Mucosa of gallbladder (tissue), 1 donor: ENCODE data around the gene ZNF574. TPM values are rescaled to one million over a fixed set of nuclear protein-coding genes. Genes with fewer than 3 reads are reported as not detected.

Source experiments
- DNase-seq: peaks from one replicate; pipeline ENCODE4 v3.0.0-alpha.2; 2020; ENCODE audit warnings: low spot score
- total RNA-seq: library from RNA; stranded (reverse); gene quantifications from one replicate; pipeline ENCODE4 v1.2.1, GENCODE V29; 2021
- donor health status: DM: no; HTN: no; CAD: no.

ZNF574 gene
- total RNA-seq, 1 donor from 2014 or later, result 17.1 TPM

- DNase-seq, result no peak
Observed at GRCh38 chr19:42080764-42081375, 4.9 kb downstream of the ZNF574 start.

- no peak for DNase-seq
Observed at GRCh38 chr19:42081584-42082203, 5.7 kb downstream of the ZNF574 start.

GRCh38 chr19:42083537-42083936 is 7.6 kb downstream of the ZNF574 start:
- DNase-seq, result no peak

DNA sequence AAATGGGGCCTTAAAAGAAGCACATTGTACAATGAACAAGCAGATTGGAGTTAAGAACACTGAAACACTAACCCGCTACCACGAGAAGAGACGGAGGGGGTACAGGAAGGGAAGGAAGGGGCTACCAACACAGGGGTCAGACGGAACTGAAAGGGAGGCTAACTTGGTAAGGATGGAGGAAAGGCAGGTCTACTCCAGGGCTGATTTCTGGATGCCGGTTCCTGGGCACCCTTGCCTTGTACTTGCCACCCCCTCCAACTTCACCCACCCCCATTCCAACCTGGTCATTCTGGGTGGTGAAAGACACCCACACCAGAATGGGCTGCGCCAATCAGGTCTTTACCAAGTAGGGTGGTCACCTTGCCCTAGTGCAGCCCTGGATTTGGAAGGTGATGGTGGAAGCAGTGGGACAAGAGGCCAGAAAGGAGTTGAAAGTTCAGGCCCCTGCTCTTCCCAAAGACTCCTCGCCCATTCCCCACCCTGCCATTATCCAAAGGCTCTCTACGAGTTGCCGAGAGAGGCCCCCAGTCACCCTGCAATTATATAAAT is 10.3 kb downstream of the ZNF574 start:
- no peak for DNase-seq

- no peak for DNase-seq
Observed at GRCh38 chr19:42086770-42087550, 11.0 kb downstream of the ZNF574 start.

- no peak for DNase-seq
Observed at GRCh38 chr19:42088471-42089190, 12.7 kb downstream of the ZNF574 start.

DNA sequence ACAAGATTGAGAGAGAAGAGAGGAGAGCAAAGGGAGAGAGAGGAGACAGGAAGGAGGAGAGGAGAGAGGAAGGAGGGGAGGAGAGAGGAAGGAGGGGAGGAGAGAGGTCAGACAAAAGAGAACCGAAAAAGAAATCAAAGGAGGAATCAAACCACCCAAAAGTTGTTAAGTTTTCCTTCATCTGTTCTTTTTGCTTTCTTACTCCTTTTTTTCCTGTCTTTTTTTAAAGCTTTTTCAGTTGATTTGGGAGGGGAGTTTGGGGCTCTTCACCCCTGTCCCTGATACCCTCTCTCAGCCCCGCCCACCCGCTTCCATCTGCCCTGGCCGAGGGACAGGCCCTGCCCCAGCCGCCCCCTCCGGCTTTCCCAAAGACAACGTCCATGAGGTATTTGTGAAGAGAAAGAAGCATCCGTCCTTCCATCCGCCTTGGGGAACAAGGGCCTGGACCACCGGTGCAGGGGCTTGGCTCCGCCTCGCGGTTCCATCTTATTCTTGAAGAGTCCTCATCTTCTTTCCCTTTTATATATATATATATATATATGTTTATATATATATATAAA is 13.3 kb downstream of the ZNF574 start:
- no peak for DNase-seq

DNA sequence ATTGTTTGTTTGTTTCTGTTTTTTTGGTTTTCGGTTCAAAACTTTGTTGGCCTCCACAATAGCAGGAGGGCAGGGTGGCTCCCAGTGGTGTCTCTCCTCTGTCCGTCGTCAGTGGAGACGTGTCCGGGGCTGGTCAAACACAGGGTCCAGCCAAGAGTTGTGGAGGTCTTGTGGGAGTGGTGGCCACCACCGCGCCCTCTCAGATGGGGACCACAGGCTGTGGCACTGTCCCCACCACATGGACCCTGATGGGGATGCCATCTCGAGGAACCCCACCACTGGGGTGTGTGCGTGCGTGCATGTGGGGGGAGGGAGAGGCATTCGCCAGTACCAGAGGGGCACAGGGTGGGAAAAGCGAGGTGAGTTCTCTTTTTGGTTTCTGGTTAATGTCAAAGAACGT is 13.8 kb downstream of the ZNF574 start:
- no peak for DNase-seq

DNA sequence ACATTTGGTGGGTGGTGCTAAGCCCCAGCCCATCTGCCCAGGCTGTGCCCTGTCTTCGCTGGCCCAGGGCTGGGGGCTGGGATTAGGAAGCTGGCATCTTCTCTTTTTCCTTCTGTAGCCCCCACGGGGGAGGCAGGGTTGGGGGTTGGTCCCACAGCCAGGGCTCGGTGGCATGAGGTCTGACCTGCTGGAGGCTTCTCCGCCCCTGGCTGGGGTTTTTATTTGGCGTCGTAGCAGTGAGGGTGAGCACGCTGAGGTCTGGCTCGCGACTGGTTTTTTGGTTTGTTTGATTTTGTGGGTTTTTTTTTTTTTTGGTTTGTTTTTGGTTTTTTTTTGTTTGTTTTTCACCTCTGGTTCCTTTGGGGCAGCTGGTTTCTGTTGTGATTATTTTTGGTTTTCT is 14.7 kb downstream of the ZNF574 start:
- no peak for DNase-seq

- DNase-seq, result no peak
Observed at GRCh38 chr19:42091300-42091699, 15.3 kb downstream of the ZNF574 start.

DNA sequence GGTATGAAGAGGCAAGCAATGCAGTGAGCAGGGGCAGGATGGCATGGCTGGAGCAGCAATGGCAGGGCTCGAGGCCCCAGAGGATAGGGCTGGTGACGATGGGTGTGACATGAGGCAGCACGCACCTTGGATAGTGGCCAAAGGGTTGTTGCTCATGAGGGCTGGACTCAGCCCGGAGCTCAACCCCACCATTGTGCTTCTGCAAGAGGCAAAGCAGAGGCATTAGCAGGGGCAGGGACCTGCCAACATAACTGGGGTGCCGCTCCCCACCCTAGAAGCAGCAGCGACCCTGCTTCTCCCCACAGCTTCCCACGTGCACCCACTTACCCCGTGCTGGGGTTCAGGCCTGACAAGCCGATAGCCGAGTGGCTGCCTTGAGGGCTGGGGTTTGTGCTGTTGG is 15.8 kb downstream of the ZNF574 start:
- DNase-seq, result no peak

DNA sequence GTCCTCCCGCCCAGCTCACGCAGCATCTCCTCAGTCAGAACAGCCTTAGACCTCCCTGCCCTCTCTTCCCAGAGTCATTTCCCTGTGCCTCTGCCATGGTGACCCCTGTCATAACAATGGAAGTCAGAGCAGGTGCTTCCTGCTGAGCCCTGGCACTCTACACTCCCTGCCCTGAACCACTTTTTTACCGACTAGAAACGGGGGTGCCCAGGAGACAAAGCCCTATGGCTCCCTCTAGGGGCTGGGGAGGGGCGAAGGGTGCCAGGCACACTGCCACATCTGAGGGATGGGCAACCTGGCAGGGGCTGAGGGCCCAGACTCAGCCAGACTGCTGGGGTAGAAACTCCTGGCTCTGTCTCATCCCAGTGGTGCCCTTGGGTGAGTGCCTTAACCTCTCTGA is 16.4 kb downstream of the ZNF574 start:
- DNase-seq, result no peak

DNA sequence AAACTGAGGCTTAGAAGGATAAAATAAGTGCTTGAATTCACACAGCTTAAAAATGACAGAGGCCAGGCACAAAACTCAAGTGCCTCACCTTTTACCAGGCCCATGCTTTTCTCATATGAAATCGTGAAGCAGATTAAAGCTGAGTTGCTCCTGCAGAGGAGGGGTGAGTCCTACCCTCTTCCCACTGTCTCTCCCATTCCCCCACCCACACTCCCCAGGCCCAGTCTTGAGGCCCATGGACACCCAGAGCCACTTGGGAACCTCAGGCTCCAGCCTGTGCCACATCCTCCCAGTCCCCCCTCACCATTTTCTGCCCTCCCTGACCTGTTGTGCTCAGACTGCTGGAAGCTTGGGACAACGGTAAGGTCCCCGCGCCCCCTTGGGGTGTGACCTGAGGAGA is 17.5 kb downstream of the ZNF574 start:
- no peak for DNase-seq

- no peak for DNase-seq
Observed at GRCh38 chr19:42093926-42094325, 18.0 kb downstream of the ZNF574 start.

- no peak for DNase-seq
Observed at GRCh38 chr19:42095142-42095813, 19.3 kb downstream of the ZNF574 start.

- no peak for DNase-seq
Observed at GRCh38 chr19:42095814-42096230, 19.9 kb downstream of the ZNF574 start.

GRCh38 chr19:42096255-42096837 is 20.4 kb downstream of the ZNF574 start:
- DNase-seq, result no peak

GRCh38 chr19:42097461-42097860 is 21.5 kb downstream of the ZNF574 start:
- DNase-seq, result no peak

GRCh38 chr19:42098781-42099180 is 22.8 kb downstream of the ZNF574 start:
- no peak for DNase-seq

DNA sequence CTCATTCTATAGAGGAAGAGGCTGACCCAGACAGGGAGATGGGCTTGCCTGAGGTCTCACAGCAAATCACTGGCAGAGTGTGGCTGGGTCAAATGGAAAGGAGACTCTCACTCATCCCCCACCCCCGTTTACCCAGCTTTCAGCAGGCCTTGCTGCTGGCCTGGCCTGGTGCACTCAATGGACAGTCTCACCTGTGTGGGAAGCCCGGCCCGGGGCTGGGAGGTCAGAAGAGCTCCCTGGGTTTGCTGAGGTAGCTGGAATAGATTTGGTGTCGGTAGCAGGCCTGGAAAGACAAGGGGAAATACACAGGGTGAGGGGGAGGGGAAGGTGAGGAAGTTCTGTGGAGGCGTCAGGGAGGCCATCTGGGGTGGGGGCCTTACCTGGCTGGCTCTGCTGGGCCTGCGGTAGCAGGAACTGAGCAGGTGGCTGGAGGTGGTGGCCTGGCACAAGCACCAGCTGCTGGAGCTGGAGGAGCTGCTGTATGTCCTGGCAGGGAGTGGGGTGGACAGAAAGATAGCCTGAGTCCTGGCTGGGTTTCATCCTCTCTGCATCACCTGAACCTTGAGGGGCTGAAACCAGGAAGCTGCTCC is 23.5 kb downstream of the ZNF574 start:
- no peak for DNase-seq
